ENCODE measurements around the gene ITGB5. TPM values are rescaled to one million over a fixed set of nuclear protein-coding genes. Genes with fewer than 3 reads are reported as not detected.

The ITGB5 gene
- total RNA-seq, 1 donor from 2014 or later, result 141 TPM

DNA sequence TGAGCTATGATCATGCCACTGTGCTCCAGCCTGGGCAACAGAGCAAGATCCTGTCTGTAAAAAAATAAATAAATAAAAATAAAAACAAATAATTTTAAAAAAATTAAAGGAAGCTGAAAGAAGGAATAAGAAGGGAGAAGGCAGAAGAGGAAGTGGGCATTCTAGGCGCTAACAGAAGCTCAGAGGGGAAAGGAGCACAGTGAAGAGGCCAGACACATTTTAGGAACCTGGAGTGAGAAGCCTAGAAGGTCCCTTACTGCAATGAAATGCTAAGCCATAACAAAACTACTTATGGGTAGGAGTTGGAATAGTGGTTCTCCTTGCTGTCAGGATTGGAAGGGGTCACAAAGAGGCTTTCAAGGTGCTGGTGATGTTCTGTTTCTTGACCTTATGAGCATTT lies 64.0 kb downstream of the ITGB5 start:
- FAIRE-seq (no peak), DNase-seq (ENCODE audit: low read depth) (no peak)
- Histone ChIP-seq H3K36me3 (ENCODE audit: control insufficient read depth, insufficient read depth, low read length) (no peaks in the 10 kb centered on the region), H3K27me3 (ENCODE audit: control insufficient read depth, insufficient read depth, low read length) (no peaks in the 10 kb centered on the region), H3K4me3 (ENCODE audit: low read depth, low read length) (no peak overlapping the region)
- TF ChIP-seq, protein P1, sequence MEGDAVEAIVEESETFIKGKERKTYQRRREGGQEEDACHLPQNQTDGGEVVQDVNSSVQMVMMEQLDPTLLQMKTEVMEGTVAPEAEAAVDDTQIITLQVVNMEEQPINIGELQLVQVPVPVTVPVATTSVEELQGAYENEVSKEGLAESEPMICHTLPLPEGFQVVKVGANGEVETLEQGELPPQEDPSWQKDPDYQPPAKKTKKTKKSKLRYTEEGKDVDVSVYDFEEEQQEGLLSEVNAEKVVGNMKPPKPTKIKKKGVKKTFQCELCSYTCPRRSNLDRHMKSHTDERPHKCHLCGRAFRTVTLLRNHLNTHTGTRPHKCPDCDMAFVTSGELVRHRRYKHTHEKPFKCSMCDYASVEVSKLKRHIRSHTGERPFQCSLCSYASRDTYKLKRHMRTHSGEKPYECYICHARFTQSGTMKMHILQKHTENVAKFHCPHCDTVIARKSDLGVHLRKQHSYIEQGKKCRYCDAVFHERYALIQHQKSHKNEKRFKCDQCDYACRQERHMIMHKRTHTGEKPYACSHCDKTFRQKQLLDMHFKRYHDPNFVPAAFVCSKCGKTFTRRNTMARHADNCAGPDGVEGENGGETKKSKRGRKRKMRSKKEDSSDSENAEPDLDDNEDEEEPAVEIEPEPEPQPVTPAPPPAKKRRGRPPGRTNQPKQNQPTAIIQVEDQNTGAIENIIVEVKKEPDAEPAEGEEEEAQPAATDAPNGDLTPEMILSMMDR (IDR thresholded peaks at IDR 0.05; ENCODE audit: insufficient read depth, low read length, severe bottlenecking), result no peak

- Histone ChIP-seq H3K27me3 (ENCODE audit: control insufficient read depth, insufficient read depth, low read length) (no peaks in the 10 kb centered on the region), H3K4me3 (ENCODE audit: low read depth, low read length) (no peak overlapping the region), H3K36me3 (ENCODE audit: control insufficient read depth, insufficient read depth, low read length) (no peaks in the 10 kb centered on the region)
- TF ChIP-seq, protein P1 (IDR thresholded peaks at IDR 0.05; ENCODE audit: insufficient read depth, low read length, severe bottlenecking), result no peak
- FAIRE-seq, result peak; percentile 55
- DNase-seq (ENCODE audit: low read depth), result no peak
Measured at GRCh38 chr3:124821356-124821755, 65.8 kb downstream of the ITGB5 start.

GRCh38 chr3:124818398-124819091 lies 68.6 kb downstream of the ITGB5 start:
- Histone ChIP-seq H3K4me3 (ENCODE audit: low read depth, low read length) (no peak overlapping the region), H3K36me3 (ENCODE audit: control insufficient read depth, insufficient read depth, low read length) (no peaks in the 10 kb centered on the region), H3K27me3 (ENCODE audit: control insufficient read depth, insufficient read depth, low read length) (no peaks in the 10 kb centered on the region)
- no peak for FAIRE-seq
- no peak for DNase-seq (ENCODE audit: low read depth)
- TF ChIP-seq, protein P1 (IDR thresholded peaks at IDR 0.05; ENCODE audit: insufficient read depth, low read length, severe bottlenecking), result no peak

GRCh38 chr3:124817079-124817478 lies 70.1 kb downstream of the ITGB5 start:
- TF ChIP-seq, protein P1 (IDR thresholded peaks at IDR 0.05; ENCODE audit: insufficient read depth, low read length, severe bottlenecking), result no peak
- no peaks in the 10 kb centered on the region for H3K36me3 ChIP-seq (ENCODE audit: control insufficient read depth, insufficient read depth, low read length)
- DNase-seq (ENCODE audit: low read depth) (no peak), FAIRE-seq (no peak)
- H3K4me3 ChIP-seq (ENCODE audit: low read depth, low read length), result no peak overlapping the region
- no peaks in the 10 kb centered on the region for H3K27me3 ChIP-seq (ENCODE audit: control insufficient read depth, insufficient read depth, low read length)

GRCh38 chr3:124816206-124816605 lies 71.0 kb downstream of the ITGB5 start:
- H3K36me3 ChIP-seq (ENCODE audit: control insufficient read depth, insufficient read depth, low read length), result no peaks in the 10 kb centered on the region
- H3K27me3 ChIP-seq (ENCODE audit: control insufficient read depth, insufficient read depth, low read length), result no peaks in the 10 kb centered on the region
- FAIRE-seq, result no peak
- DNase-seq (ENCODE audit: low read depth), result peak; percentile 64
- H3K4me3 ChIP-seq (ENCODE audit: low read depth, low read length), result no peak overlapping the region
- TF ChIP-seq, protein P1 (IDR thresholded peaks at IDR 0.05; ENCODE audit: insufficient read depth, low read length, severe bottlenecking), result no peak

GRCh38 chr3:124815781-124816180 lies 71.4 kb downstream of the ITGB5 start:
- FAIRE-seq, result no peak
- H3K36me3 ChIP-seq (ENCODE audit: control insufficient read depth, insufficient read depth, low read length), result no peaks in the 10 kb centered on the region
- no peaks in the 10 kb centered on the region for H3K27me3 ChIP-seq (ENCODE audit: control insufficient read depth, insufficient read depth, low read length)
- TF ChIP-seq, protein P1 (IDR thresholded peaks at IDR 0.05; ENCODE audit: insufficient read depth, low read length, severe bottlenecking), result no peak
- no peak overlapping the region for H3K4me3 ChIP-seq (ENCODE audit: low read depth, low read length)
- no peak for DNase-seq (ENCODE audit: low read depth)

Data from bronchial epithelial cell (primary cell).